IPS-15b (cell line): ENCODE data around the gene ASB9.
"Not testable (repeated sequence)": the region's sequence is repeated elsewhere in the genome, so short reads cannot be mapped to it uniquely, and the experiment has no call there.

Source experiments
- H3K27me3 ChIP-seq: one replicate; pipeline ENCODE4 v1.6.1; 2013; ENCODE audit warnings: low read length; ENCODE audit not compliant: control insufficient read depth, insufficient read depth
- H3K36me3 ChIP-seq: one replicate; pipeline ENCODE4 v1.6.1; 2013; ENCODE audit warnings: low read length; ENCODE audit not compliant: control insufficient read depth, insufficient read depth
- H3K4me1 ChIP-seq: one replicate; pipeline ENCODE4 v1.6.1; 2013; ENCODE audit warnings: mild to moderate bottlenecking, low read length; ENCODE audit not compliant: control insufficient read depth, insufficient read depth
- H3K4me3 ChIP-seq: one replicate; pipeline ENCODE4 v1.5.1; 2013; ENCODE audit warnings: low read depth, low read length
- H3K9ac ChIP-seq: one replicate; pipeline ENCODE4 v1.6.1; 2013; ENCODE audit warnings: low read depth, mild to moderate bottlenecking, low read length
- H3K9me3 ChIP-seq: one replicate; pipeline ENCODE4 v1.6.1; 2013; ENCODE audit warnings: mild to moderate bottlenecking, low read length; ENCODE audit not compliant: control insufficient read depth, insufficient read depth

Gene ASB9, protein sequence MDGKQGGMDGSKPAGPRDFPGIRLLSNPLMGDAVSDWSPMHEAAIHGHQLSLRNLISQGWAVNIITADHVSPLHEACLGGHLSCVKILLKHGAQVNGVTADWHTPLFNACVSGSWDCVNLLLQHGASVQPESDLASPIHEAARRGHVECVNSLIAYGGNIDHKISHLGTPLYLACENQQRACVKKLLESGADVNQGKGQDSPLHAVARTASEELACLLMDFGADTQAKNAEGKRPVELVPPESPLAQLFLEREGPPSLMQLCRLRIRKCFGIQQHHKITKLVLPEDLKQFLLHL

GRCh38 chrX:15269618-15270521 lies at the start of gene ASB9:
Gene ASB9, minus strand, starts transcription at chrX:15270083. Its CDS starts 209 bp downstream, at chrX:15269874.
- Histone ChIP-seq H3K36me3 (no peaks in the 10 kb centered on the region), H3K27me3 (no peaks in the 10 kb centered on the region), H3K9me3 (no peaks in the 10 kb centered on the region), H3K9ac (no peak within 1 kb of the TSS), H3K4me1 (peaks cover 8% of the 10 kb centered on the region), H3K4me3 (no peak within 1 kb of the TSS)

DNA sequence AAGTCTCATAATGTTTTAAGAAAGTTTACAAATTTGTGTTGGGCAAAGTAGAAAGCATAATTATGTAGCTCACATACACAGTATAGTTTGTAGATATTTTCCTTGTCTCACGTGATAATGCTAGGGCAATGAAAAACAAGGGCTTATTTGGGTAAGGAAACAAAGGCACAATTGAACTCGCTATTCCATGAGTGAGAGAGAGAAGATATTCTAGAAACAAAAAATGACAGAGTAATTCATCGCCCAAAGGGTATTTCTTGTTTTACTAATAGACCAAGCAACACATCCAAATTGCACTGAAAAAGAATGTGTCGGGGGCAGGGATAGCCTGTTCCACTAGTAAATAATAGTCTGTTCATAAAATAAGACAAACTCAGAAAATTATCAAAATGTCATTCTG lies 49.2 kb upstream of the ASB9 start:
- Histone ChIP-seq H3K4me3 (no peak overlapping the region), H3K9ac (no peak overlapping the region), H3K36me3 (no peaks in the 10 kb centered on the region), H3K27me3 (no peaks in the 10 kb centered on the region), H3K4me1 (no peaks in the 10 kb centered on the region), H3K9me3 (no peaks in the 10 kb centered on the region)

DNA sequence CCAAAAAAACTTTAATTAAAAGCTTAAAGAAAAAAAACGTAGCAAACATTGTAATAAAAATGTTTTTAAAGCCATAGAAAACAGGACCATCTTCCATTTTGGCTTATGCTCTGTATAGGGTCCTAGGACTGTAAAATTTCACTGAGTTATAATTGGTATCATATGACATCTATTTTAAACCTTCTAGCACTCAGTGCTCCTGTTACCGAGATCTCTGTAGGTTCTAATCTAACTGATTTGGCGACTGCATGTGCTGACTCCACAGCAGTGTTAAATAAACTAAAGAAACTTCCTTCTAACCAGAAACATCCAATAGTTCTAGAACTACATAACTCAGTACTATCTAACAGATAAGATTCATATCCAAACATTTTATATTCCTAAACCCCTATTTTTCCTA lies 45.6 kb upstream of the ASB9 start, which contains the start of gene ASB11:
ASB11 (minus strand) TSS at position 132 of the 400 bp plus-strand sequence; CDS start at position 97, 35 bp downstream.
- Histone ChIP-seq H3K4me1 (no peaks in the 10 kb centered on the region), H3K27me3 (no peaks in the 10 kb centered on the region), H3K4me3 (no peak within 1 kb of the TSS), H3K36me3 (no peaks in the 10 kb centered on the region), H3K9me3 (no peaks in the 10 kb centered on the region), H3K9ac (no peak within 1 kb of the TSS)

GRCh38 chrX:15314472-15314871 lies 44.6 kb upstream of the ASB9 start:
- Histone ChIP-seq H3K4me3 (no peak overlapping the region), H3K9me3 (no peaks in the 10 kb centered on the region), H3K36me3 (no peaks in the 10 kb centered on the region), H3K9ac (no peak overlapping the region), H3K4me1 (no peaks in the 10 kb centered on the region), H3K27me3 (no peaks in the 10 kb centered on the region)

GRCh38 chrX:15311119-15311518 lies 41.2 kb upstream of the ASB9 start:
- H3K9ac ChIP-seq, result no peak overlapping the region
- H3K9me3 ChIP-seq, result no peaks in the 10 kb centered on the region
- no peaks in the 10 kb centered on the region for H3K36me3 ChIP-seq
- H3K4me1 ChIP-seq, result no peaks in the 10 kb centered on the region
- H3K27me3 ChIP-seq, result no peaks in the 10 kb centered on the region
- no peak overlapping the region for H3K4me3 ChIP-seq

- H3K4me1 ChIP-seq, result no peaks in the 10 kb centered on the region
- H3K27me3 ChIP-seq, result no peaks in the 10 kb centered on the region
- no peaks in the 10 kb centered on the region for H3K36me3 ChIP-seq
- no peak overlapping the region for H3K9ac ChIP-seq
- H3K9me3 ChIP-seq, result no peaks in the 10 kb centered on the region
- no peak overlapping the region for H3K4me3 ChIP-seq
Measured at GRCh38 chrX:15310117-15310516, 40.2 kb upstream of the ASB9 start.

- H3K27me3 ChIP-seq, H3K4me1 ChIP-seq, H3K36me3 ChIP-seq, H3K9me3 ChIP-seq, H3K9ac ChIP-seq, H3K4me3 ChIP-seq: not testable (repeated sequence)
Measured at GRCh38 chrX:15305899-15306298, 36.0 kb upstream of the ASB9 start.

GRCh38 chrX:15301924-15302323 lies 32.0 kb upstream of the ASB9 start:
- Histone ChIP-seq H3K36me3 (no peaks in the 10 kb centered on the region), H3K9ac (no peak overlapping the region), H3K4me1 (no peaks in the 10 kb centered on the region), H3K4me3 (no peak overlapping the region), H3K27me3 (no peaks in the 10 kb centered on the region), H3K9me3 (no peaks in the 10 kb centered on the region)

GRCh38 chrX:15299941-15300851 lies 30.3 kb upstream of the ASB9 start:
- Histone ChIP-seq H3K27me3 (no peaks in the 10 kb centered on the region), H3K36me3 (no peaks in the 10 kb centered on the region), H3K9ac (no peak overlapping the region), H3K9me3 (no peaks in the 10 kb centered on the region), H3K4me3 (no peak overlapping the region), H3K4me1 (no peaks in the 10 kb centered on the region)

DNA sequence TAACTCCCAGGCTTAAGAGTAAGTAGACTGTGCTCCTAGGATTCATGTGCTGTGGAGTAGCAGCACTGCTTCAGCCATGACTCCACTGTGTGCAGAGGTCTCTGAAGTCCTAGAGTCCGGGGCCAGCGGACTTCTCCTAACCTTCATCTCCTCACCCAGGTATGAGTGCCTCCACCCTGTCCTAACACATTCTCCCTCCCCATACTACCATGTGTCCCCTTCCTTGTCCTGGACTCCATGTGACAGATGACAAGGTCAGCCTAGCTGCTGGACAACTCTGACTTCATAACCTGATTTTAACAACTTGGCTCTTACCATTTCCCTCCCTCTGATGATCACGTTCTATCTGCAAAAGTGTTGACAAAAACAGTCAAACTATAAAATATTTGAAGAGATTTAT lies 28.9 kb upstream of the ASB9 start:
- Histone ChIP-seq H3K9me3 (no peaks in the 10 kb centered on the region), H3K4me1 (no peaks in the 10 kb centered on the region), H3K27me3 (no peaks in the 10 kb centered on the region), H3K9ac (no peak overlapping the region), H3K4me3 (no peak overlapping the region), H3K36me3 (no peaks in the 10 kb centered on the region)

- Histone ChIP-seq H3K9ac (no peak overlapping the region), H3K27me3 (no peaks in the 10 kb centered on the region), H3K9me3 (no peaks in the 10 kb centered on the region), H3K4me3 (no peak overlapping the region), H3K36me3 (no peaks in the 10 kb centered on the region), H3K4me1 (no peaks in the 10 kb centered on the region)
Measured at GRCh38 chrX:15298201-15298600, 28.3 kb upstream of the ASB9 start.
